NCI-H1092 (cell line): ENCODE measurements around the gene TELO2.
"Not testable (repeated sequence)": the region's sequence is repeated elsewhere in the genome, so short reads cannot be mapped to it uniquely, and the experiment has no call there.

ENCODE experiments used
- DNase-seq: peaks from one replicate; lab custom pipeline; 2025; lab: John Stamatoyannopoulos, UW

The TELO2 gene

GRCh38 chr16:1457489-1458245 is 35.5 kb upstream of the TELO2 start:
- no peak for DNase-seq

- no peak for DNase-seq
Measured at GRCh38 chr16:1458336-1458976, 34.7 kb upstream of the TELO2 start.

GRCh38 chr16:1458977-1459341 is 34.2 kb upstream of the TELO2 start:
- DNase-seq: no peak

- no peak for DNase-seq
Measured at GRCh38 chr16:1459967-1460366, 33.2 kb upstream of the TELO2 start.

GRCh38 chr16:1460602-1461138 is 32.5 kb upstream of the TELO2 start:
- DNase-seq: no peak

- DNase-seq: no peak
Measured at GRCh38 chr16:1461146-1461545, 32.0 kb upstream of the TELO2 start.

- DNase-seq: no peak
Measured at GRCh38 chr16:1464196-1464893, 28.8 kb upstream of the TELO2 start.

GRCh38 chr16:1464894-1465566 is 28.1 kb upstream of the TELO2 start:
- no peak for DNase-seq

GRCh38 chr16:1465567-1465915 is 27.6 kb upstream of the TELO2 start:
- DNase-seq: no peak

- no peak for DNase-seq
Measured at GRCh38 chr16:1466054-1466453, 27.1 kb upstream of the TELO2 start.

GRCh38 chr16:1466968-1467521 is 26.1 kb upstream of the TELO2 start:
- no peak for DNase-seq

- DNase-seq: no peak
Measured at GRCh38 chr16:1468426-1468810, 24.7 kb upstream of the TELO2 start.

- DNase-seq: not testable (repeated sequence)
Measured at GRCh38 chr16:1469141-1469540, 24.0 kb upstream of the TELO2 start.

- no peak for DNase-seq
Measured at GRCh38 chr16:1469693-1470201, 23.4 kb upstream of the TELO2 start.

GRCh38 chr16:1470481-1471251 is 22.5 kb upstream of the TELO2 start:
- DNase-seq: no peak

- no peak for DNase-seq
Measured at GRCh38 chr16:1471569-1472194, 21.5 kb upstream of the TELO2 start.

GRCh38 chr16:1472974-1473373 is 20.2 kb upstream of the TELO2 start:
- DNase-seq: no peak

GRCh38 chr16:1474082-1474795 is 18.9 kb upstream of the TELO2 start:
- no peak for DNase-seq

- DNase-seq: peak; percentile 63
Measured at GRCh38 chr16:1474796-1475551, 18.2 kb upstream of the TELO2 start, which contains the start of gene CLCN7. Gene CLCN7 (minus strand): TSS chr16:1475028. CDS start chr16:1474974, 54 bp downstream.
